HepG2 (cell line): Measurements from ENCODE around the gene FNDC3B. TPM values are rescaled to one million over a fixed set of nuclear protein-coding genes. Genes with fewer than 3 reads are reported as not detected.

Source experiments
- ATAC-seq: fragments of 200-7000 bp; cut with Tn5 transposase; 3 replicates; pipeline ENCODE4 v1.9.1; 2020; ENCODE audit warnings: mild to moderate bottlenecking, moderate library complexity
- BruUV-seq: library from RNA; stranded (reverse); fragments of 400-500 nt; replicated peaks from 2 replicates; lab custom pipeline; 2021; lab: Mats Ljungman, UMichigan
- CTCF ChIA-PET: fragments of 300-600 bp; formaldehyde crosslinking; extraction: SDS; loops from one replicate; lab custom pipeline; 2021; ENCODE audit warnings: low total read pairs, inconsistent platforms, low intra/inter-chr PET ratio; lab: Yijun Ruan, JAX
- POLR2A ChIA-PET: fragments of 350-600 bp; sonication (Branson Sonifier 250); formaldehyde crosslinking; loops from one replicate; lab custom pipeline; 2020; ENCODE audit warnings: antibody characterized with exemption, inconsistent platforms; lab: Yijun Ruan, JAX
- DNase-seq: peaks from one replicate; pipeline ENCODE4 v3.0.0-alpha.2; 2015; ENCODE audit warnings: low spot score
- FAIRE-seq: peaks from 3 replicates; lab custom pipeline; 2011; peaks lifted over from hg19 to GRCh38; lab: Jason Lieb, UNC
- H2AFZ ChIP-seq: one replicate; pipeline ENCODE4 v1.6.1; 2011; ENCODE audit warnings: low read length, inconsistent platforms
- H3K27ac ChIP-seq: fragments of 300-600 bp; 3 replicates; pipeline ENCODE4 v1.8.0; 2011; ENCODE audit warnings: mixed run types, mild to moderate bottlenecking, mixed read lengths, low read length, inconsistent platforms; ENCODE audit not compliant: insufficient read depth; ENCODE audit errors: extremely low read length
- H3K27me3 ChIP-seq, 2 experiments: fragments of 200-600 bp in 1 of 2; 2 replicates in 1 of 2; 3 replicates in 1 of 2; pipeline versions ENCODE4 v1.6.0 to v1.8.0; 2011; ENCODE audit warnings: low read length in 2 of 2, mild to moderate bottlenecking in 2 of 2, moderate library complexity in 2 of 2, inconsistent platforms in 1 of 2; ENCODE audit not compliant: insufficient read depth in 2 of 2, control insufficient read depth in 1 of 2
- H3K36me3 ChIP-seq, 2 experiments: fragments of 200-600 bp in 1 of 2; replicated peaks in 1 of 2; 2 replicates in 1 of 2; 3 replicates in 1 of 2; pipeline versions ENCODE4 v1.5.1 to v1.8.0; 2011; ENCODE audit warnings: low read length in 2 of 2, inconsistent platforms in 1 of 2; ENCODE audit not compliant: insufficient read depth in 2 of 2, control insufficient read depth in 1 of 2
- H3K4me1 ChIP-seq: 2 replicates; pipeline ENCODE4 v1.5.1; 2012; ENCODE audit warnings: low read length, inconsistent platforms; ENCODE audit not compliant: insufficient read depth
- H3K4me2 ChIP-seq: 2 replicates; pipeline ENCODE4 v1.6.0; 2011; ENCODE audit warnings: low read depth, low read length, inconsistent platforms
- H3K4me3 ChIP-seq, 3 experiments: fragments of 200-600 bp in 1 of 3; sonication (generic), shearing (Covaris generic) in 1 of 3; replicated peaks in 1 of 3; 2 replicates each; pipeline ENCODE4 v1.5.1; 2011 to 2016; ENCODE audit warnings: low read length in 3 of 3, inconsistent platforms in 2 of 3, low read depth in 2 of 3, mild to moderate bottlenecking in 2 of 3, control low read depth in 1 of 3, mixed read lengths in 1 of 3; ENCODE audit not compliant: insufficient read depth in 1 of 3
- H3K79me2 ChIP-seq: one replicate; pipeline ENCODE4 v1.6.1; 2011; ENCODE audit warnings: low read length, inconsistent platforms; ENCODE audit not compliant: insufficient read depth
- H3K9ac ChIP-seq: 2 replicates; pipeline ENCODE4 v1.6.0; 2011; ENCODE audit warnings: mild to moderate bottlenecking, low read depth, low read length, inconsistent platforms; ENCODE audit not compliant: insufficient read depth
- H3K9me3 ChIP-seq: 2 replicates; pipeline ENCODE4 v1.5.1; 2012; ENCODE audit warnings: mild to moderate bottlenecking, low read length
- H4K20me1 ChIP-seq: 2 replicates; pipeline ENCODE4 v1.6.0; 2011; ENCODE audit warnings: inconsistent platforms, mild to moderate bottlenecking, low read length, moderate library complexity; ENCODE audit not compliant: insufficient read depth
- MAFF ChIP-seq: IDR thresholded peaks from 2 replicates; pipeline ENCODE4 v1.6.1; 2011; ENCODE audit warnings: low read depth, low read length, improper control_type of control experiment
- MAFK ChIP-seq, 2 experiments: IDR thresholded peaks in 1 of 2; conservative IDR thresholded peaks in 1 of 2; 2 replicates each; pipeline ENCODE4 v1.6.1; 2011; ENCODE audit warnings: improper control_type of control experiment in 2 of 2, low read length in 2 of 2
- MTF2 ChIP-seq: sonication (generic); formaldehyde crosslinking; IDR thresholded peaks from 2 replicates; pipeline ENCODE4 v1.5.0; 2020; ENCODE audit warnings: missing genetic modification reagents, borderline replicate concordance
- NFIC ChIP-seq: IDR thresholded peaks from 2 replicates; pipeline ENCODE4 v1.6.1; 2012; ENCODE audit warnings: mild to moderate bottlenecking, low read length, inconsistent platforms
- PLRG1 ChIP-seq: fragments of 450-650 bp; conservative IDR thresholded peaks from 2 replicates; pipeline ENCODE4 v1.6.1; 2016
- POLR2A ChIP-seq, 2 experiments: IDR thresholded peaks; 2 replicates each; pipeline ENCODE4 v1.6.1; 2011; ENCODE audit warnings: low read depth in 2 of 2, low read length in 2 of 2, mild to moderate bottlenecking in 1 of 2, moderate library complexity in 1 of 2; ENCODE audit not compliant: insufficient read depth in 1 of 2
- RBM22 ChIP-seq: fragments of 200-400 bp; formaldehyde crosslinking; optimal IDR thresholded peaks from 2 replicates; pipeline ENCODE3; 2017; ENCODE audit warnings: mild to moderate bottlenecking, low read length, moderate library complexity
- SSRP1 ChIP-seq: IDR thresholded peaks from 2 replicates; pipeline ENCODE4 v1.6.1; 2016; ENCODE audit warnings: control low read depth
- ZFX ChIP-seq: sonication (generic); formaldehyde crosslinking; IDR thresholded peaks from 2 replicates; pipeline ENCODE4 v1.4.0; 2020; ENCODE audit warnings: mild to moderate bottlenecking, low read depth, missing genetic modification reagents, moderate library complexity
- ZNF326 ChIP-seq: sonication (generic); formaldehyde crosslinking; IDR thresholded peaks from 2 replicates; pipeline ENCODE4 v1.4.0; 2020; ENCODE audit warnings: missing genetic modification reagents, borderline replicate concordance
- ZNF567 ChIP-seq: sonication (generic); formaldehyde crosslinking; IDR thresholded peaks from 2 replicates; pipeline ENCODE4 v1.8.1; 2023; ENCODE audit warnings: mild to moderate bottlenecking, missing genetic modification reagents, borderline replicate concordance
- ZNF614 ChIP-seq: IDR thresholded peaks from 2 replicates; pipeline ENCODE4 v1.6.1; 2018; ENCODE audit warnings: missing biosample characterization, missing genetic modification reagents, inconsistent platforms, borderline replicate concordance
- ZNF746 ChIP-seq: sonication (generic); formaldehyde crosslinking; IDR thresholded peaks from 2 replicates; pipeline ENCODE4 v1.8.0; 2022; ENCODE audit warnings: mild to moderate bottlenecking, missing genetic modification reagents
- WGBS: methylation state at CpG from one replicate; pipeline ENCODE4 v1.1.6; 2017; ENCODE audit warnings: low lambda C conversion rate; 5-methylcytosine and 5-hydroxymethylcytosine counted together
- in situ Hi-C: cut with HindIII; loops from 2 replicates; pipeline ENCODE4 v1.10.0; 2017; ENCODE audit warnings: low pct_unique_long_range_greater_than_20kb; ENCODE audit not compliant: extremely low pct_ligation_motif_present
- intact Hi-C: fragments of 100-400 bp; cut with micrococcal nuclease; formaldehyde crosslinking; loops from one replicate; pipeline ENCODE4 v1.10.0; 2022; ENCODE audit not compliant: unreplicated experiment
- polyA plus RNA-seq, 8 experiments: library from polyadenylated mRNA; depleted of rRNA in 3 of 8; stranded (reverse) in 7 of 8; unstranded in 1 of 8; fragments of >200 nt; fragmentation: Illumina TruSeq in 4 of 8; extraction: Trizol in 4 of 8; gene quantifications; 2 replicates each; pipeline versions ENCODE4 v1.2.1 to v1.2.3, GENCODE V29; 2011 to 2016; ENCODE audit warnings: low read depth in 4 of 8, missing spikeins in 1 of 8, mixed read lengths in 1 of 8; ENCODE audit not compliant: insufficient read depth in 1 of 8
- total RNA-seq, 5 experiments: library from RNA; depleted of rRNA; stranded (reverse); fragments of >200 nt; fragmentation: Illumina TruSeq; extraction: Trizol; gene quantifications; 2 replicates each; pipeline ENCODE4 v1.2.3, GENCODE V29; 2016; ENCODE audit warnings: low read depth in 1 of 5

The FNDC3B gene
- total and polyA plus RNA-seq, 2 of the 13 experiments (the other 11 are each of a cell fraction or from before 2014, with no cell fraction given) = 74.8 to 103 TPM

- peaks cover 8 to 72% of the 10 kb centered on the region in 2 experiments for H3K36me3 ChIP-seq
- peaks cover 100% of the 10 kb centered on the region for H4K20me1 ChIP-seq
- H3K4me2 ChIP-seq = 0 out of 2 replicates have a peak overlapping the region, but pooled peaks have one; percentile 9
- BruUV-seq = no TSS peak
- no peaks in the 10 kb centered on the region for H3K27me3 ChIP-seq
- H3K9me3 ChIP-seq = no peaks in the 10 kb centered on the region
- DNase-seq = no peak
- POLR2A ChIA-PET = no interaction called here
- peaks cover 100% of the 10 kb centered on the region for H3K79me2 ChIP-seq
- H3K4me1 ChIP-seq = peaks cover 100% of the 10 kb centered on the region
- H3K4me3 ChIP-seq = no peak overlapping the region
- H2AFZ ChIP-seq = no peak overlapping the region
- FAIRE-seq = no peak
- 93% methylated on average over 2 of the region's 2 CpGs for WGBS
- CTCF ChIA-PET = no interaction called here
- in situ Hi-C loops (no loop called here), intact Hi-C loops (no loop called here)
- H3K9ac ChIP-seq = no peak overlapping the region
- TF ChIP-seq ZNF614 (CRISPR knock-in tag) = no peak
- TF ChIP-seq MAFF = peak; percentile 85
- TF ChIP-seq ZNF326 = no peak
- TF ChIP-seq MAFK (conservative IDR thresholded peaks at IDR 0.05 in 1 of 2, IDR thresholded peaks at IDR 0.05 in 1 of 2; ENCODE audit: low read length in 2 of 2) = peak; percentile 80 to 89
- no peak for TF ChIP-seq ZFX (CRISPR knock-in tag)
- TF ChIP-seq MTF2 = no peak
- TF ChIP-seq SSRP1 (CRISPR knock-in tag) = no peak
- TF ChIP-seq PLRG1 = no peak
- ATAC-seq = no peak
- no peak overlapping the region for H3K27ac ChIP-seq
Observed at GRCh38 chr3:172070802-172071201, 31.4 kb downstream of the FNDC3B start.

- ATAC-seq (no peak), FAIRE-seq (no peak), DNase-seq (no peak)
- ChIA-PET POLR2A (no interaction called here), CTCF (no interaction called here)
- TF ChIP-seq ZNF567 (no peak), ZNF746 (no peak), POLR2A (IDR thresholded peaks at IDR 0.05; ENCODE audit: insufficient read depth in 1 of 2, low read depth in 2 of 2, low read length in 2 of 2) (peak in 1 of 2 experiments; percentile 30; a peak in 1 of 4 replicates), NFIC (0 out of 2 replicates have a peak, but pooled peaks have one; percentile 21), RBM22 (peak; percentile 94)
- H2AFZ ChIP-seq = no peak overlapping the region
- peaks cover 100% of the 10 kb centered on the region for H4K20me1 ChIP-seq
- in situ Hi-C loops = no loop called here
- no TSS peak for BruUV-seq
- intact Hi-C loops = no loop called here
- H3K4me3 ChIP-seq = no peak overlapping the region; a peak in 1 of 6 replicates
- peak overlapping the region; percentile 20; the same call in 1 of the 2 replicates for H3K4me2 ChIP-seq
- H3K9me3 ChIP-seq = no peaks in the 10 kb centered on the region
- 95% methylated on average over 8 of the region's 8 CpGs for WGBS
- no peaks in the 10 kb centered on the region for H3K27me3 ChIP-seq
- no peak overlapping the region for H3K9ac ChIP-seq
- peak overlapping the region; percentile 34 for H3K27ac ChIP-seq
- peaks cover 100% of the 10 kb centered on the region for H3K79me2 ChIP-seq
- peaks cover 100% of the 10 kb centered on the region for H3K4me1 ChIP-seq
- H3K36me3 ChIP-seq = peaks cover 8 to 63% of the 10 kb centered on the region in 2 experiments
Observed at GRCh38 chr3:172071780-172072330, 32.5 kb downstream of the FNDC3B start.
